ENCODE results near the gene GTPBP1. TPM values are rescaled to one million over a fixed set of nuclear protein-coding genes. Genes with fewer than 3 reads are reported as not detected.

GTPBP1 gene
- total and polyA plus RNA-seq, 12 donors: 13.5 to 53.2 (median 33.8) TPM

DNA sequence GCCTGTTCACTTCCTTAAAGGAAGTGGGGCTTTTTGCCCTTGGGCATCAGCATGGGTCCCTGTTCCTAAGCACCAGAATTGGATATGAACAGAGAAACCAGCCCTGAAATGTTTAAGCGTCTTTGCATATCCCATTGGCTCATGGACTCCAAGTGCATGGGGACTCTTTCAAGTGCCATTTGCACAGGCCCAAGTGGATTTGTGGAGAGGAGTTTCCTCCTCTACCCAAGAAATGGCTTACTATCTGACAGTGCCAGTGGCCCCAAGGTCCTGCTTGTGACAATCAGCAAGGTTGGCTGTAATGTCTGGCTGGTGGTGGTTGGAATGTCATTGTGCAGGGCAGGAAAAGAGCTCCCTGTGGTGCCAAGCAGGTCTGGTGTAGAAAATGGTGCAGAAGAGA is 20.0 kb upstream of the GTPBP1 start:
- TF ChIP-seq CTCF (IDR thresholded peaks at IDR 0.05): no peak
- no peak for ATAC-seq
- intact Hi-C loops (cut with DNase I): loop anchor here in 1 of 10 donors (10.0 kb wide), 1 partner anchor 181 kb away; the partner anchor contains the start of gene DDX17
- 90 to 95% methylated on average over 1 of the region's 1 CpG for WGBS, 2 donors
- no peak for DNase-seq
- Histone ChIP-seq H3K9me3 (no peaks in the 10 kb centered on the region), H3K4me1 (peaks cover 4 to 17% (median 13%) of the 10 kb centered on the region in 9 donors), H3K36me3 (peaks cover 0 to 77% (median 50%) of the 10 kb centered on the region in 9 donors), H3K27me3 (no peaks in the 10 kb centered on the region), H3K27ac (no peak overlapping the region), H3K4me3 (no peak overlapping the region)

DNA sequence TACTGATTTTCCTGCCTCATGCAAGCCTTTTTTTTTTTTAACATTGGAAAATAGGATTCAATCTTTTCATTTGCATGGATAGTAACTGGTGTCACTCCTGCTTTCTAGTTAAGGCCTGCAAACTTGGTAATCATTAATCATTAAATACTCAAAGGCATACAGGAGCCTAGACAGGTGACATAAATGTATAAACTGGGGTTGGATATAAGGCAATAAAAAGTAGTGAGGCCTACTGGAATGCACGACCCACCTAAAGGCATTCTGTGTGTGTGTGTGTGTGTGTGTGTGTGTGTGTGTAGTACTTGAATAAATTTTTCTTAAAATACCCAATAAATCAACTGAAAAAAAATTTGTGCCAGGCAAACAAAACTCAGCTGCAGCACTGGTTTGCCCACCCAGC is 16.1 kb upstream of the GTPBP1 start:
- Histone ChIP-seq H3K27ac (no peak overlapping the region), H3K4me3 (no peak overlapping the region), H3K36me3 (peaks cover 0 to 99% (median 36%) of the 10 kb centered on the region in 9 donors), H3K9me3 (no peaks in the 10 kb centered on the region), H3K4me1 (peaks cover 0 to 13% (median under 1%) of the 10 kb centered on the region in 9 donors), H3K27me3 (no peaks in the 10 kb centered on the region)
- no peak for DNase-seq
- WGBS, 2 donors: 70 to 80% methylated on average over 1 of the region's 1 CpG
- intact Hi-C loops (cut with DNase I): loop anchor here in 1 of 10 donors (10.0 kb wide), 1 partner anchor 185 kb away; the partner anchor contains the start of gene DDX17
- TF ChIP-seq CTCF (IDR thresholded peaks at IDR 0.05): no peak
- ATAC-seq: no peak

- Histone ChIP-seq H3K9me3 (no peaks in the 10 kb centered on the region), H3K4me3 (no peak overlapping the region), H3K36me3 (peaks cover 0 to 57% (median 6%) of the 10 kb centered on the region in 9 donors), H3K27ac (peak overlapping the region in 1 of 10 donors; percentile 13), H3K27me3 (no peaks in the 10 kb centered on the region), H3K4me1 (peaks cover 21 to 57% (median 39%) of the 10 kb centered on the region in 9 donors)
- no peak for TF ChIP-seq CTCF (IDR thresholded peaks at IDR 0.05)
- intact Hi-C loops (cut with DNase I): no loop called here
- DNase-seq (no peak), ATAC-seq (no peak)
- WGBS, 2 donors: 87 to 88% methylated on average over 2 of the region's 2 CpGs
These were observed 11.7 kb upstream of the GTPBP1 start for GRCh38 chr22:38694049-38694448.

DNA sequence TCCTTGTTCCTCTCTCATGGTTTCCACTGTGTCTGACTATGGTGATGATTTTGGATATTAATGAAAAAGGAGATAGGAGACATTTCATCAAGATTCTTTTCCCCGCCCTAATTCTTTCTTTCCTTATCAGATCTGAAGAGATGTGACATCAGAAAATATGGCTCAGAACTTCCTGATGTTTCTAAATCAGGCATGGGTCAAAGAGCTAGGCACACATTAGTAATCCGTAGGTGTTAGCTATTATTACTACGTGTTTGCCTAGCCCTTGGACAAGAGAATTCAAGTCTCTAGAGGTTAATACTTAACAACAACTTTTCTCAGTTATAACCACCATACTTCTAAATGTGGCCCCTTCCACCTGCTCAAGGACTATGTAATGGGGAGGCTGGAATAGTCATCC is 10.8 kb upstream of the GTPBP1 start:
- peak overlapping the region in 2 of 10 donors; percentile 3 to 99 for H3K27ac ChIP-seq
- intact Hi-C loops (cut with DNase I): no loop called here
- ATAC-seq (no peak), DNase-seq (no peak)
- H3K4me3 ChIP-seq: no peak overlapping the region
- H3K9me3 ChIP-seq: no peaks in the 10 kb centered on the region
- H3K27me3 ChIP-seq: no peaks in the 10 kb centered on the region
- peaks cover 24 to 66% (median 44%) of the 10 kb centered on the region in 9 donors for H3K4me1 ChIP-seq
- TF ChIP-seq CTCF (IDR thresholded peaks at IDR 0.05): no peak
- 73 to 78% methylated on average over 3 of the region's 3 CpGs for WGBS, 2 donors
- H3K36me3 ChIP-seq: peaks cover 0 to 49% (median 4%) of the 10 kb centered on the region in 9 donors
